H7 (cell line): Measurements from ENCODE around the gene SPRR2A. TPM values are rescaled to one million over a fixed set of nuclear protein-coding genes. Genes with fewer than 3 reads are reported as not detected.
"Not testable (repeated sequence)": the region's sequence is repeated elsewhere in the genome, so short reads cannot be mapped to it uniquely, and the experiment has no call there.

Source experiments
- DNase-seq: peaks from one replicate; pipeline ENCODE4 v3.0.0; 2012
- H3K27me3 ChIP-seq: 2 replicates; pipeline ENCODE4 v1.6.0; 2011; ENCODE audit warnings: mild to moderate bottlenecking, low read length; ENCODE audit not compliant: control insufficient read depth, insufficient read depth
- H3K36me3 ChIP-seq: replicated peaks from 2 replicates; pipeline ENCODE4 v1.5.1; 2011; ENCODE audit warnings: low read length; ENCODE audit not compliant: control insufficient read depth, insufficient read depth
- H3K4me3 ChIP-seq: 2 replicates; pipeline ENCODE4 v1.5.1; 2011; ENCODE audit warnings: low read depth, mild to moderate bottlenecking, control low read depth, low read length, moderate library complexity; ENCODE audit not compliant: insufficient read depth
- total RNA-seq: library from RNA; depleted of rRNA; stranded (reverse); fragments of >200 nt; shearing (Covaris generic); gene quantifications from 2 replicates; pipeline ENCODE4 v1.2.3, GENCODE V29; 2014; rRNA removed

SPRR2A gene
- not detected in 2 replicates for total RNA-seq

DNA sequence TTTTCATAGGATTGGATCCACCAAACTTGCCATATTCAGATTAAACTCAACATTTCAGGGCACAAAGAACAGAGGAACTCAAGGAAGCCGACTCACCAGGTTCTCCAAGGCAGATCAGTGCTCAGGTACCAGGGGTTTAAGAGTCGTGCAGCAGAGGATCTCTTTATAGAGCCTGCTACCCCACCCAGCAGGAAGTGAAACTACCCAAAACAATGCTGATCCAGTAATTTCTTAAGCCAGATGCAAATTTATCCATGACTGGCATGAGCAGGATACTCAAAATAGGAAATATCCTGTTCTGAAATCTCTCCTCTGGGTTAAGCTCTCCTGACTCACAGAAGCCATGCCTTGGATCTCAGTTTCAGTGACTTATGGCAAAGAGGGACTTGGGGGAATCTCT, at the start of gene SPRR2A:
Gene SPRR2A (minus strand): TSS at position 138 of the 400 bp plus-strand sequence. CDS start 777 bp downstream, outside the sequence.
- DNase-seq, result no peak
- H3K27me3 ChIP-seq, result no peaks in the 10 kb centered on the region
- no peak within 1 kb of the TSS for H3K4me3 ChIP-seq
- H3K36me3 ChIP-seq, result no peaks in the 10 kb centered on the region

DNA sequence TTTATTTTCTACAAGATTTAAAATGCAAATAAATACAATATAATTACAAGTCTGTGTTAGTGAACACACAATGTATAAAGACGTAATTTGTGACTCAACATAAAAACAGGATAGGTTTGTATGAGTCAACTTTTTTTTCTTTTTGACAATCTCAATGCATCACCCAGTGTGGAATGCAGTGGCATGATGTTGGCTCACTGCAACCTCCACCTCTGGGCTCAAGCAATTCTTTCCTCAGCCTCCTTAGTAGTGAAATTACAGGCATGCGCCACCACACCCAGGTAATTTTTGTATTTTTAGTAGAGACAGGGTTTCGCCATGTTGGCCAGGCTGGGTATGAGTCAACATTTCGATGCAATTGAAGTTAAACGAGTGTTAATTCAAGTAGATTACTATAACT, 42.9 kb upstream of the SPRR2A start:
- Histone ChIP-seq H3K4me3 (no peak overlapping the region), H3K36me3 (no peaks in the 10 kb centered on the region), H3K27me3 (no peaks in the 10 kb centered on the region)
- DNase-seq, result no peak

DNA sequence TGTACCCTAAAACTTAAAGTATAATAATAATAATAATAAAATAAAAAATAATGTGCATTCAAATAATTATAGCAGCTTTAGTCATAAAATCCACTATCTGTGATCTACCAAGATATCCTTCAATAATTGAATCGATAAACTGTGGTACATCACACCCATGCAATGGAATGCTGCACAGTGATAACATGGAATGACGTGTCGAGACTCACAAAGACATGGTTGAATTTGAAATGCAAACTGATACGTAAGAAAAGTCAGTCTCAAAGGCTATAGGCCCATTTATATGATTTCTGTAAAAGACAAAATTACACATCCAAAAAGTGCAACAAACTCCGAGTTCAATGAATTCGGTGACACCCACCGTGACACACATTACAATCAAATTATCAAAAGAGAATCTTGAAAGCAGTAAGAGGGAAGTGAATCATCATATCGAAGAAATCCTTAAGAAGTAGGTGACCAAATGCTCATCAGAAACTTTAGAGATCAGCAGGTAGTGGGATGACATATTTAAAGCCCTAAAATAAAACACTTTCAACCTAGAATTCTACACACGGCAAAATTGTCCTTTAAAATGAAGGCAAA, 42.2 kb upstream of the SPRR2A start:
- H3K36me3 ChIP-seq, result no peaks in the 10 kb centered on the region
- DNase-seq, result no peak
- H3K27me3 ChIP-seq, result no peaks in the 10 kb centered on the region
- H3K4me3 ChIP-seq, result no peak overlapping the region

DNA sequence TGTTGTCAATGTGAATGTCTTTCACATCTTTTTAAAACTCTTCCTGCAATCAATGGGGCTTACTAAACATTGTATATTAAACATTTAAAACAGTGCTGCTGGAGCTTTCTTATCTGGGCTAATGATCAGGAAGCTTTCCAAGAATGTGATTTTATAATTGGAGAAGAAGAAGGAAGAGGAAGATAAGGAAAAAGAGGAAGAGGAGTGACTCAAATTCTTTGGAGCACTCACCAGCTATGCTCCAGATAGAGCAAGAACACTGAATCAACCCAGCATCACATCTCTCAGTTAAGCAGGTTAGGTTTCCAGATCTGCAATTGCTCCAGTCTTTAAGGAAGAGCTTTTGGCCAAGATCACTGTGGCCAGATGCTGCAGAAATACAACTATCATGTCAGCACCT, 38.5 kb upstream of the SPRR2A start:
- H3K36me3 ChIP-seq, result no peaks in the 10 kb centered on the region
- H3K27me3 ChIP-seq, result no peaks in the 10 kb centered on the region
- no peak overlapping the region for H3K4me3 ChIP-seq
- no peak for DNase-seq

DNA sequence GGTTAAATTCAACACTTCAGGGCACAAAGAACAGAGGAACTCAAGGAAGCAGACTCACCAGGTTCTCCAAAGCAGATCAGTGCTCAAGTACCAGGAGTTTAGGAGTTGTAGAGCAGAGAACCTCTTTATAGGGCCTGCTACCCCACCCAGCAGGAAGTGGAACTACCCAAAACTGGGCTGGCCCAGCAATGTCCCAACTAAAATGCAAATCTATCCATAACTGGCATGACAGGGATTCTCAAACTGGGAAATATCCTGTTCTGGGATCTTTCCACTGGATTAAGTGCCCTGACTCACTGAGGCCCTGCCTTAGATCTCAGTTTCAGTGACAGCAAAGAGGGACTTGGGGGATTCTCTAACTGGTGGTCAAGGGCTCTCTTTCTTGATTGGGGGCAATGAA, 37.1 kb upstream of the SPRR2A start, which contains the start of gene SPRR2E:
Gene SPRR2E (minus strand): TSS at position 101 of the 400 bp plus-strand sequence. CDS start 775 bp downstream, outside the sequence.
- no peaks in the 10 kb centered on the region for H3K27me3 ChIP-seq
- H3K4me3 ChIP-seq, result no peak within 1 kb of the TSS
- no peak for DNase-seq
- no peaks in the 10 kb centered on the region for H3K36me3 ChIP-seq

DNA sequence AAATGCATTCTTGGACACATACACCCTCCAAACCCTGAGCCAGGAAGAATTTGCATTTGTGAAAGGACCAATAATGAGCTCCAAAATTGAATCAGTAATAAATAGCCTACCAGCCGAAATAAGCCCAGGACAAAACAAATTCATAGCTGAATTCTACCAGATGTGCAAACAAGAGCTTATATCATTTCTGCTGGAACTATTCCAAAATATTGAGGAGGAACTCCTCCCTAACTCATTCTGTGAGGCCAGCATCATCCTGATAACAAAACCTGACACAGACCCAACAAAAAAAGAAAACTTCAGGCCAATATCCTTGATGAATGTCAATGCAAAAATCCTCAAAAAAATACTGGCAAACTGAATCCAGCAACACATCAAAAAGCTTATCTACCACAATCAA, 30.3 kb upstream of the SPRR2A start:
- no peak for DNase-seq
- H3K4me3 ChIP-seq, result no peak overlapping the region
- H3K27me3 ChIP-seq, result no peaks in the 10 kb centered on the region
- no peaks in the 10 kb centered on the region for H3K36me3 ChIP-seq

DNA sequence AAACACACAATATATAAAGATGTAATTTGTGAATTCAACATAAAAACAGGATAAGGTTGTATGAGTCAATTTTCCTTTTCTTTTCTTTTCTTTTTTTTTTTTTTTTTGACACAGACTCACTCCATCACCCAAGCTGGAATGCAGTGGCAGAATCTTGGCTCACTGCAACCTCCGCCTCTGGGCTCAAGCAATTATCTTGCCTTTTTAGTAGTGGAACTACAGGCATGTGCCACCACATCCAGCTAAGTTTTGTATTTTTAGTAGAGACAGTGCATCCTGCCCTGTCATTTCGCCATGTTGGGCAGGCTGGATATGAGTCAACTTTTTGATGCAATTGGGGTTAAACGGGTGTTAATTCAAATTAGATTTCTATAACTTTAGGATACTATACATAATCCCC, 24.4 kb upstream of the SPRR2A start:
- DNase-seq, result no peak
- no peaks in the 10 kb centered on the region for H3K27me3 ChIP-seq
- H3K4me3 ChIP-seq, result no peak overlapping the region
- H3K36me3 ChIP-seq, result no peaks in the 10 kb centered on the region

DNA sequence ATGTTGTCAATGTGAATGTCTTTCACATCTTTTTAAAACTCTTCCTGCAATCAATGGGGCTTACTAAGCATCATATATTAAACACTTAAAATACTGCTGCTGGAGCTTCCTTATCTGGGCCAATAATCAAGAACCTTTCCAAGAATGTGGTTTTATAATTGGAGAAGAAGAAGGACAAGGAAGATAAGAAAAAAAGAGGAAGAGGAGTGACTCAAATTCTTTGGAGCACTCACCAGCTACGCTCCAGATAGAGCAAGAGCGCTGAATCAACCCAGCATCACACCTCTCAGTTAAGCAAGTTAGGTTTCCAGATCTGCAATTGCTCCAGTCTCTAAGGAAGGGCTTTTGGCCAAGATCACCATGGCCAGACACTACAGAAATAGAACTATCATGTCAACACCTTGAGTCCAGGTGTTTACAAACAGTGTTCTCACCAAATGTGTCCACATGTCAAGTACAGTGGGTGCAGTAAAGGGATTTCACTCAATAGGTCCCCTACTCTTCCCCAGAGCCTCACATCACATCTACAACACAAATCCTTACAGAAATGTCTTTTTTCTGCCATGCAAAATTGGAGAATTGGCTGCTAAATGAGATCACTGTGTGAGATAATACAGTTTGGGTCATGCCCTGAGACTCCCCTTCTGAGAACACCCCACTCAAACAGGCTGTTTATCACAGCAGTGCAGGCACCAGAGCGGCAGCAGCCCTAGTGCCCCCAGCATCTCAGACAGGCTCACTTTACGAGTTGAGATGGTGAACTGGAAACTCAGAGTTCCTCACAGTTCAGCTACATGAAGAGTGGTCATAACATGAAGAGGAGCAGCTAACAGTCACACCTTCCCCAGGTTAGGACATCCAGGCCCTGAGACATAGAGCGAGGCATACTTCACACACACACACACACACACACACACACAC, 15.8 kb upstream of the SPRR2A start:
- no peak overlapping the region for H3K4me3 ChIP-seq
- H3K27me3 ChIP-seq, result no peaks in the 10 kb centered on the region
- no peaks in the 10 kb centered on the region for H3K36me3 ChIP-seq
- DNase-seq, result no peak

DNA sequence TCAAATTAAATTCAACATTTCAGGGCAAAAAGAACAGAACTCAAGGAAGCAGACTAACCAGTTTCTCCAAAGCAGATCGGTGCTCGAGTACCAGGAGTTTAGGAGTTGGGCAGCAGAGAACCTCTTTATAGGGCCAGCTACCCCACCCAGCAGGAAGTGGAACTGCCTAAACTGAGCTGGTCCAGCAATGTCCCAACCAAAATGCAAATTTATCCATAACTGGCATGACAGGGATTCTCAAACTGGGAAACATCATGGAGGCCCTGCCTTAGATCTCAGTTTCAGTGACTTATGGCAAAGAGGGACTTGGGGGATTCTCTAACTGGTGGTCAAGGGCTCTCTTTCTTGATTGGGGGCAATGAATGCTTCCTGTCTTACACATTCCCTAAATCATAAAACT, 14.2 kb upstream of the SPRR2A start, which contains the start of gene SPRR2B:
Gene SPRR2B (minus strand): TSS at position 101 of the 400 bp plus-strand sequence. CDS start 772 bp downstream, outside the sequence.
- Histone ChIP-seq H3K27me3 (no peaks in the 10 kb centered on the region), H3K4me3 (no peak within 1 kb of the TSS), H3K36me3 (no peaks in the 10 kb centered on the region)
- no peak for DNase-seq

DNA sequence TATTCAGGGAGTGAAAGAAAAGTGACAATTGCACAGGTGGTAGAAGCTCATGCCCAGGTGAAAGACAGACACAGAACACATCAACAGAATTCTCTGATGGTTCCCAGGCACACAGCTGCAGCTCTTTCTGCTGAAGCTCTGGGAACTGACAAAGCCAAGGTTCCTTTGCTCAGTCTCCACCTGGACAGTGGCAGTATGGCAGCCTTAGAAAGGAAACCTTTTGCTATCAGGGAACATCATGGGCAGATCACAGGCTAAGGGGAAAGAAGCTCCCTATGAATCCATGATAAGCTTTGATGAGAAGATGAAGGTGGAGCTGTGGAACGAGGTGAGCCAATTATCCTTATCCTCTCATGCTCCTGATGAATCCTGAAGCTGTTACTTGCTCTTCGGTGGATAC, 12.9 kb upstream of the SPRR2A start:
- DNase-seq, result peak; percentile 7
- Histone ChIP-seq H3K4me3 (no peak overlapping the region), H3K27me3 (no peaks in the 10 kb centered on the region), H3K36me3 (no peaks in the 10 kb centered on the region)

DNA sequence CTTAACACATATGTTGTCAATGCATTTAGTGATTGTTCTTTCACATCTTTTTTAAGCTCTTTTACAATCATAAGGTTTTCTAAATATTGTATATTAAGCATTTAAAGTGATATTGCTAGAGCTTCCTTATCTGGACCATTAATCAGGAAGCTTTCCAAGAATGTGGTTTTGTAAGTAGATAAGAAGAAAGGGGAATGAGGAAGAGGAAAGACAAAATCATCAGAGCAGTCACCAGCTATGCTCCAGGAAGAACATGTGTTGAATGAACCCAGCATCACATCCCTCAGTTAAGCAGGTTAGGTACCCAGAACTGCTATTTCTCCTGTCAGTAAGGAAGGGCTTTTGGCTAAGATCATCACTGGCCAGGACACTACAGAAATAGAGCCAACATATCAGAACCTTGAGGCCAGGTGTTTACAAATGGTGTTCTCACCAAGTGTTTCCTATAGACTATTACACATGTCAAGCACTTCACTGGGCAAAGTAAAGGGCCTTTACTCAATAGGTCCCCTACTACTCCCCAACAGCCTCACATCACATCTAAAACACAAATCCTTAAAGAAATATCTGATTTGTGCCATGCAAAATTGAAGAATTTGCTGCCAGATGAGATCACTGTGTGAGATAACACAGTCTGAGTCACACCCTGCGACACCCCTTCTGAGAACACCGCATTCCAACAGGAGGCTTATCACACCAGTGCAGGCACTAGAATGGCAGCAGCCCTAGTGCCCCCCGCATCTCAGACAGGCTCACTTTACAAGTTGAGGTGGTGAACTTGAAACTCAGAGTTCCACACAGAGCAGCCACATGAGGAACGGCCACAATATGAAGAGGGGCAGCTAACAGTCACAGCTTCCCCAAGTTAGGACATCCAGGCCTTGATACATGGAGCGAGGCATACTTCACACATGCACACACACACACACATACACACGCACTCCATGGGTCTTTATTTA, 1.8 kb upstream of the SPRR2A start:
- Histone ChIP-seq H3K4me3 (no peak overlapping the region), H3K36me3 (no peaks in the 10 kb centered on the region), H3K27me3 (no peaks in the 10 kb centered on the region)
- no peak for DNase-seq

DNA sequence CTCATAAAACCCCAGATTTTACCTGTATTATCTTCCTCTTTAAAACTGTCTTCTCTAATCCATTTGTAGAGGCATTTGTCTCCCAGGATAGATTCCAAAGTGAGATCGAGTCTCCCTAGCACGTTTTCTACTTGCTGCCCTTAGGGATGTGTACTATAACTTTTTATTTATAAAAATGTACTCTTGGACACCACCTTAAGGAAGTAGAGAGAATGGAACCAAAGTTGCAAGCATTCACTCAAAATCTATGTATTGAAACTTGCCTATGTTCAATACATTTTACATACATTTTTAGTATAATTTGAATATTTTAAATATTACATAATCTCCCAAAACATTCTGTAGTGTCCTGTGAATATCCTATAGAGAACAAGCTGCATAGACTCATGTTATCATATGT, 842 bp upstream of the SPRR2A start:
- Histone ChIP-seq H3K4me3 (no peak overlapping the region), H3K27me3 (no peaks in the 10 kb centered on the region), H3K36me3 (no peaks in the 10 kb centered on the region)
- no peak for DNase-seq

DNA sequence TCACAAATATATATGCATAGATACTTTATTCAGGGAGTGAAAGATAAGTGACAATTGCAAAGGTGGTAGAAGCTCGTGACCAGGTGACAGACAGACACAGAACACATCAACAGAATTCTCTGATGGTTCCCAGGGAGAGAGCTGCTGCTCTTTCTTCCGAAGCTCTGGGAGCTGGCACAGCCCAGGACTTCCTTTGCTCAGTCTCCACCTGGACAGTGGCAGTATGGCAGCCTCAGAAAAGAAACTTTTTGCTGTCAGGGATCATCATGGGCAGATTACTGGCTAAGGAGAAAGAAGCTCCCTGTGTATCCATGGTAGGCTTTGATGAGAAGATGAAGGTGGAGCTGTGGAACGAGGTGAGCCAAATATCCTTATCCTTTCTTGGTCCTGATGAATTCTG, 1.2 kb downstream of the SPRR2A start:
- H3K4me3 ChIP-seq, H3K27me3 ChIP-seq, DNase-seq, H3K36me3 ChIP-seq: not testable (repeated sequence)

DNA sequence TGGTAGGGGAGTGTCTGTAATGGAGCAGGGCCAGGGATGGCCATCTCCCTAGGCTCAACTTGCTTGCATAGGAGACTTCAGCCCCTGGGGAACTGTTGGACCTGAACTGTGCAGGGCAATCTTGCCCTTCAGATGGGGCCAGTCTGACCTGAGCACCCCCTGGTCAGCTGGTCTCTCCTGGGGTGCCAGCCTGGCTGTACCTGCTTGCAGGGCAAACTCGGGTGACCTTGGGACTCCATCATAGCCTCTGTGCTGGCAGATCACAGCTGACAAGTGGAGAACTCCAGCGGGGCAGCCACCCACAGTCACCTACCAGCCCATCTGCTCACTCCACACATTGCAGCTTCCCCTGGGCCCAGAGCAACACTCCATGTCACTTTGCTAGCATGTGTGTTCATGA, 8.1 kb downstream of the SPRR2A start:
- DNase-seq, result no peak
- H3K36me3 ChIP-seq, result no peaks in the 10 kb centered on the region
- no peaks in the 10 kb centered on the region for H3K27me3 ChIP-seq
- no peak overlapping the region for H3K4me3 ChIP-seq
